OCI-LY3 (cell line): ENCODE data around the gene MAMDC2.
"Not testable (repeated sequence)": the region's sequence is repeated elsewhere in the genome, so short reads cannot be mapped to it uniquely, and the experiment has no call there.

Experiments
- CTCF ChIP-seq: fragments of 200-600, 300-600 bp; sonication (generic); IDR thresholded peaks from 2 replicates; pipeline ENCODE4 v1.5.1; 2014; ENCODE audit warnings: antibody characterized with exemption, low read length, low read depth
- EZH2phosphoT487 ChIP-seq: fragments of 200-600 bp; shearing (Covaris generic); IDR thresholded peaks from 2 replicates; pipeline ENCODE4 v1.6.1; 2018; ENCODE audit warnings: antibody characterized with exemption, mixed run types, low read depth

- TF ChIP-seq CTCF, EZH2phosphoT487: not testable (repeated sequence)
Observed at GRCh38 chr9:70204743-70205142, 161.1 kb downstream of the MAMDC2 start.
